GM21825 (cell line): ENCODE measurements around the gene PITPNB.

Source experiments
- ATAC-seq: cut with Tn5 transposase; IDR thresholded peaks from one replicate; pipeline ENCODE4 v1.9.1; 2021; ENCODE audit warnings: mild to moderate bottlenecking, moderate library complexity; ENCODE audit not compliant: unreplicated experiment

The PITPNB gene

DNA sequence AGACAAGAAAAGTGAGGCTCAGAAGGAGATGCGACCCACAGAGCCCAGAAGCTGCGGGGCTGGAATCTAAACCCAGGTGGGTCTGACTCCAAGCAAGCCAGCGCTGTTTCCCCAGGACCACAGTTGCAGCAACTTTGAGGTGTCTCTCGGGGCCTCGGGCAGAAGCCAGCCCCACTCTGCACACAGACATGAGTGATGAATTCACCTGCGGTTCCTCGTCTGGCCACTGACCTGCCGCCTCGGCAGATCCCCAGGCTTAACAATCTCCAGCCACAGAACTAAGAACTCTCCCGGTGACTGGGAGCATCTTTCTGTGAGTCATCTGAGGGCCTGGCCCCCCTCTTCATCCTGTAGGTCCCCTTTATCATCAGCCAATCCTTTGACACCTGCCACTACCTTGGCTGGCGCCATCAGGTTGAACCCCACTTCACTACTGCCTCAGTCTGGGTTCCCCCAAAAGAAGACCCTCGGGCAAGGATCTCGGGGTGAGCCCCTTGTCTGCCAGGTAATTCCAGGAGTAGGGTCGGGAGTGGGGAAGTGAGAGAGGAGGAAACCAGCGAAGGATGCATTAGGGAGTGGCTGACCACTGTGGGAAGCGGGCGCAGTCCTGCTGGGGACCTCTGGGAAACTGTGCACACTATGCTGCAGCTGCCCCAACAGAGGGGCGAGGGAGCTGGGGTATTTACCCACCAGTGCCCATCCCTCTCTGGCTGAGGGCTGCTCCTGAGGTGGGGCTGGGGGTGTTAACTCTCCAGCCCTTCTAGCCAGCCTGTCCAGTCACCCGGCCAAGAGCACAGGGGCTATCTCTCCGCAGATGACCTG, 84.5 kb downstream of the PITPNB start:
- ATAC-seq: no peak

DNA sequence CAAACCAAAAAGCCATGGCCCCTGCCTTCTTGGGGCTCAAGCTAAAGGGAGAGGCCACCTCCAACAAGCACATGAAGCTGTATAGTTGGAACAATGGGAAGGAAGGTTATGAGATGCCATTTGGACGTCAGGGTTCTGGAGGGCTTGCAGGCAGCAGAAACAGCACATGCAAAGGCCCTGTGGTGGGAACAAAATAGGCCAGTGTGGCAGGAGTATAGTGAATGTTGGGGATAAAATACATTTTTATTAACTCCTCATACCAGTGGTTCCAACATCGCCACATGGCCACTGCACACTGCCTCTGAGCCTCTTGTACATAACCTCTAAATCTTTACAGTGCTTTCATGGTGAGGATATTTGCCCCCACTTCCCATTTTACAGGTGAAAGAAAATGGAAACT, 85.3 kb downstream of the PITPNB start:
- no peak for ATAC-seq

DNA sequence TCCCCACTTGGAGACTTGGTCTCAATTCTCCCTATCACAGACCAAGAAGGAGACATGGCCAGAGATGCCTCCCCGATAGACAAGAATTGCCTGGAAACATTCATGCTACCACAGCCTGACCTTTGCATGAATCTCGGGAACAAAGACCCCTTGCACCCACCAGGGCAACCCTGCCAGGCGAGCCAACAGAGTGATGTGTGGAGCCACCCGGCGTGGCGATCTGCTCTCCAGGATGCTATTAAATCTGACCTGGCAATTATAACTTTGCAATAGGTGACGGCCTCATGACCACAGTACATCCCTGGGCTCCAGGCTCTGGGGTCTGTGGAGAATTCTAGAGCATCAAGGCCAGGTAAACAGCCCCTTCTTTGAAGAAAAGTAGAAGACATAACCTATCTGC, 86.5 kb downstream of the PITPNB start:
- no peak for ATAC-seq

DNA sequence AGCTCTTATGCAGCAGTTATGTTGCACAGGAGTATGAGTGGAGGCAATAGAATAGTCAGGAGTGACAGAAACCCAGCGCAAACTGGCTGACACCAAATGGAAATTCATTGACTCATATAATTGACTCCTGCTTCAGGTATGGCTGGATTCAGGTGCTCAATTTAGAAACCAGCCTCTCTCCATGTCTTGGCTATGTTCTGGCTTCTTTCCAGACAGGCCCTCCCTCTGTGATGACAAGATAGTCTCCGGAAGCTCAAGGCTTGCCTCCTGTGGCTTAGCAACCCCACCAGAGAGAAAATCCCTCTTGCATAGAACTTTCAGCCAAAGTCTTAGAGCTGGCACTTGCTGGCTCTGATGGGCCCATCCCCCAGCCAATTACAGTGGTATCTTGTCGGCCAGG, 89.4 kb downstream of the PITPNB start:
- no peak for ATAC-seq

DNA sequence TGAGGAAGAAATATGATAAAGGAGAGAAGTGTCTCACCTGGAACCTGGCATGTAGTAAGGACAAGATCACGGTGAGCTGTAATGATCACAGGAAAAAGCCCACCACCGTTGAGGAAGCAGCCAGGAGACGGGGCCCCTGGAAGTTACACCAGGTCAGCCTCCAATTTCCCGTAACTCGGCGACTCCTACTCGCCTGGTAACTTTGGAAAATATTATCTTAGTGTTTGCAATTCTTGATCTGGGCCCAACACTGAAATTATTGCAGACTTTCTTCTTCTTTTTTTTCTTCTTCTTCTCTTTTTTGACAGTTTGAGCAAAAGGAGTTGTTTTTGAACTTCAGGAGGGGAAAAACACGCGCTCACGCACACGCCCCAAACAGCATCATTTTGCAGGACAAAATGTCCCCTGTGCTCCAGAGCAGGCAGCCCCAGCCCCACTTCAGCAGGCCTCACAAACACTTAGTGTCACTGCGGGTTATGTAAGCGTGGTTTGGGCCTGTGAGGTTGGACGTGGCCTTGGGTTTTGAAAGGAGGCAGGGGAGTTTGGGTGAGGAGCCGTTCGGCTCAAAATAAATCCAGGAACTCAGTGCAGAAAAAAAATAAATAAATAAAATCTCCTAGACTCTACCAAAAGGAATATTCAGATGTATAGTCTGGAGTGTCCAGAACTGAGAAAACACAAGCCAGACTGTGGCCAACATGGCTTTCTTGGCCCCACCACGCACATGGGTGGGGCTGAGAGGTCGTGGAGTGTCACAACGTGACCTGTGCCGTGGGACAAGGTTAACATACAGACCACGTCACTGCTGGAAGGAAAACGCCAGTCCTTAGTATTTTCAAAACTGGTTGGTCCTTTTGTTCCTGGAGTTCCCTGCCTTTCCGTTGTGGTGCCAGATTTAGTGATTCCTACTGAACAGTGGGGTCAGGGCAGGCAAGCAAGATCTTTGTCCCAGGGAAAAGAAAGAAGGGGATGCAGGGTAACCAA, 91.2 kb downstream of the PITPNB start:
- ATAC-seq: no peak

DNA sequence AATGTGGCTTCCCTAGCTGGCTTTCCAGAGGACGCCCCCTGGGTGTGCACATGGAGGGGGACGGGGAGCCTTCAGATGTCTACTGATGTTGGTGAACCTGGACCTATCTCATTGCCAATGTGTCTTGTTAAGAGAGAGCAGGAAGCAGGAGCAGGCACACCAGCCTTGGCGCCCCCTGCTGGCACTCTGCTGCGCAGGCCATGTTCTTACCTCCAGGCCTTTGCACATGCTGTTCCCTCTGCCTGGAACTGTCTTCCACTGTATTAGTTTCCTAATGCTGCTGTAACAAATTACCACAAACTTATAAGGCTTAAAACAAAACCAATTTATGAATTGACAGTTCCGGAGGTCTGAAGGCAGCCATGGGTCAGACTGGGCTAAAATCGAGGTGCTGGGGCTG, 93.9 kb downstream of the PITPNB start:
- no peak for ATAC-seq

DNA sequence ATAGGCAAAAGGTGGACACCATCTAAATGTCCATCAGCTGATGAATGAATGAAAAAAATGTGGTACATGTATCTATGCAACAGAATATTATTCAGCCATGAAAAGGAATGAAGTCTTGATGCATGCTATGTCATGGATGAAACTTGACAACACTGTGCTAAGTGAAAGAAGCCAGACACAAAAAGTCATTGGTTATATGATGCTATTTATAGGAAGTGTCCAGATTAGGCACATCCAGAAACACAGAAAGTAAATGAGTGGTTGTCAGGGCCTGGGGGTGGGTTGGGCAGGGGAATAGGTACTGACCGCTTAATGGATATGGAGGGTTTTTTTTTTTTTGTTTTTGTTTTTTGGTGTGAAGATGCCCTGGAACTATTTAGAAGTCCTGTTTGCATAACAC, 95.8 kb downstream of the PITPNB start:
- no peak for ATAC-seq

DNA sequence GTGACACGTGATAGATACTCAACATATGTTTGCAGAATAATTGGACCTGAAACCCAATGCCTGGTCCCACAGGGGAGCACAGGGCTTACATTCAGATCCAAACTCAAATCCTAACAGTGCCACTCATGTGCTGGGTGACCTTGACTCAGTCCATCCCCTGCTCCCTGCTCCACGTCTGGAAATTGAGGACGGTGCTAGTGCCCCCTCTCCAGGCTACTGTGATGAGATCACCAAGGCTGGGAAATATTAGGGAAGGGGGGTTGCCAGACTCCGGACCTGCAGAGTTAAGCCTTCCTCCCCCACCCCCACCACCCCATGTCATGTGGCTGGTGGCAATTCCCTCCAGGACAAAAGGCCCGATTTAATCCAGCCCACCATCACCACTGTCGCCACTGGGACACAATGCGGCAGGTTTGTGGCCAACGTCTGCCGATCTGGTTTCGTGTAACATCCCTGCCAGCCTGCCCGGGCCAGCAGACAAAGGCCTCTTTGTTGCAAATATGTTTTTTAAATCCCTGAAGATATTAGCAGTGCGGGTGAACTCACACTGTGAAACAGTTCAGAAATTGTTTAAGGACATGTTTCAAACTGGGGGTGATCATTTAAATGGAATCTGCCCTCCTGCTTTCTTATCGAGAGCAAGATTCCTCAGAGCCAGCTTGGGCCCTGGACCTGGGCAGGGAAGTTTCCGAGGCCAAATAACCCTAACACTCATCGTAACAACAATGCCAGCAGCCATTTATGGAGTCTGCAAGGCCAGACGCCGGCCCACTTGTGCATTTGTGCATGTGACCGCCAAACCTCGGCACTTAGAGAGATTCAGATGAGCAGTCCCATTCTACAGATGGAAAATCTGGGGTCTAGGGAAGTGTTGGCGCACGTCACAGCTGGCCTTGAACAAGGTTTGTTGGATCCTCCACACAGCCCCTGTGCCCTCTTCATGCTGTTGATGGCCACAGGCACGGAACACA, 97.9 kb downstream of the PITPNB start:
- no peak for ATAC-seq

DNA sequence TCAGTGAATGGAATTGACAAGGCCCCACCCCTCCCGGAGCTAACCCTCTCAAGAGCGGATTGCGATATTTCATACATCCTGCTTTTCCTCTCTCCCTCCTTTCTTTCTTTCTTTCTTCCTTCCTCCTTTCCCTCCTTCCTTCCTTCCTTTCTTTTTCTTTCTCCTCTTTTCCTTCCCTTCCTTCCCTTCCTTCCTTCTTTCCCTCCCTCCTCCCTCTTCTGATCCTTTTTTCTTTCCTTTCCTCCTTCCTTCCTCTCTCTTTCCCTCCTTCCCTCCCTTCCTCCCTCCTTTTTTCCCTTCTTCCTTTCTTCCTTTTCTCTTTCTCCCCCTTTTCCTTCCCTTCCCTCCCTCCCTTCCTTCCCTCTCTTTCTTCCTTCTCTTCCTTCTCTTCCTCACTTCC, 102.5 kb downstream of the PITPNB start:
- no peak for ATAC-seq

DNA sequence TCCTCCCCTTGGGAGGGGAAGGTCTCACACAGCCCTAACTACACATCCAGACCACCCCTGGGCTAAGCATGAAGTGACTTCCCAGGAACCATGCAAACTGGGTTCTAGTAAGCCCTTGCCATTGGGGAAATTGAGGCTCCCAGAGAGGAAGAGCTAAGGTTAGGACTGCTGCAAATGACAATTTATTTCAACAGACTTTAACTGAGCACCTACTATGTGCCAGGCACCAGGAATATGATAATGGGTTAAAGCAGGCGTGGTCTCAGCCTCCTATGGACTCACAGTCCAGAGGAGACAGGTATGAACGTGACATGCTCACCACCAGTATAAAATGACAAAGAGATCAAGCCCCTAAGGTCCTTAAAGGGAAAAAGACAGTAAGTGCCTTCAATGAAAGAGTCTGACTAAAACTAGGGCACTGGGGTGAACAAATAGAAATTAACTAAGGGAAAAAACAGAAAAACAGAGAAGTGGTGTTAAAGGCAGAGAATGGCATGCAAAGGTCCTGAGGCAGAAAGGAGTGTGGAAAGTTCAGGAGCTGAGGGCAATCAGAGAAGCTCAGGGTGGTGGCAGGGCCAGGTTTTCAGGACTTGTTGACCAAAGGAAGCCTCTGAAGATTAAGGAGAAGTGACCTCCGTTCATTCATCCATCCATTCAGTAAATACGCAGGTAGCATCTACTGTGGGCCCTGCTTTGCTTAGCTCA, 103.1 kb downstream of the PITPNB start:
- no peak for ATAC-seq

DNA sequence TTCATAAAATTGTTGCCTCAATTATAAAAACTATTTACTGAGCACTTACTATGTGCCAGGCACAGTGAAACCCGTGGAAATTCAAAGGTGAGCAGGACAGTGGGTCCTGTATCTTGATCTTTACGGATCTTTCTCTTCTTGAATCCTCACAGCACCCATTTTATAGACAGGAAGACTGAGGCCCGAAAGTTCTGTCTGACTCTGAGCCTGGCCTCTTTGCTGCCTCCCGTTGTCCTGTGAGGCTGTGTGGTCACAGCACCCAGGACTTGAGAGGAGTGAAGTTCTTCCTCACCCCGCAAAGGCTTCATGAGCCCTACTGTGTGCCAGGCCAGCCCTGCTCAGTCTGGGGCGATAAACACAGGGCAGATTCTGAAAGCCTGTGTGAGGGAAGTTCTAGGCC, 104.1 kb downstream of the PITPNB start:
- no peak for ATAC-seq

DNA sequence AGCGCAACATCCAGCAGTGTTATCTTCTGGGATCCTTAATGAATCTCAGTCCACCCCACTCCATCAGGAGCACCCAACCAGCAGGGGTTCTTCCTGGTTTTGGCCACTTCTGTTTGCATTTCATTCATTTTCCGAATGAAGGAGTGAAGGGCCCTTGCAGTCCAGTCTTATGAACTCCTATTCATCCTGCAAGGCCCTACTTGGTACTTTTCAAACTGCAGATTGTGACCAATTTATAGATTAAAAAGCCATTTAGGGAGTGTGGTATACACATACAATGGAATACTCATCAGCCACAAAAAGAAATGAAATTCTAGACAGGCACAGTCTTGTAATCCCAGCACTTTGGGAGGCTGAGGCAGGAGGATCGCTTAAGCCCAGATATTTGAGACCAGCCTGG, 107.3 kb downstream of the PITPNB start:
- no peak for ATAC-seq

DNA sequence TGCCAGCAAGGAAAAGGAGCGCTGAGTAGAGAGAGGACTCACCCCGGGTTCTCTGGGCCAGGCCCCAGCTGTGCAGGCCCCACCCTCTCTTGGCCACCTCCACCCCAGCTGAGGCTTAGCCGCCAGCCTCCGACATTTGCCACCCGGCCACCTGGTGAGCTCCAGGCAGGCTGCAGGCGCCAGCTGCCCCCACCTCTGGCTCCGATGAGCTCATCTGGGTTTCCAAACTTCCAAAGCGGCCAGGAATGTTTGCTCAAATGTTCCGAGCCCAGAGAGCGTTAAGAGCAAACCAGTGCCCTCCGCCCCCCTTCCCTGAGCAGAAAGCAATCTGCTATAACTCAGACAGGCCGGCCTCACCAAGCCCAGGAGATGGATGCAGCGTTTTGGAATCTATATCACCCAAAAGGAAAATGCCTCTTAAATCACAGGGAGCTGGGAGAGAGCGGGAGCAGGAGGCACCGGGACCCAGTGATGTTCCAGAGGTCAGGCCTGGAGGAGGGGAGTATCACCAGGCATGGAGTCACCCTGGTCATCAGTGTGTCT, 108.4 kb downstream of the PITPNB start:
- no peak for ATAC-seq

DNA sequence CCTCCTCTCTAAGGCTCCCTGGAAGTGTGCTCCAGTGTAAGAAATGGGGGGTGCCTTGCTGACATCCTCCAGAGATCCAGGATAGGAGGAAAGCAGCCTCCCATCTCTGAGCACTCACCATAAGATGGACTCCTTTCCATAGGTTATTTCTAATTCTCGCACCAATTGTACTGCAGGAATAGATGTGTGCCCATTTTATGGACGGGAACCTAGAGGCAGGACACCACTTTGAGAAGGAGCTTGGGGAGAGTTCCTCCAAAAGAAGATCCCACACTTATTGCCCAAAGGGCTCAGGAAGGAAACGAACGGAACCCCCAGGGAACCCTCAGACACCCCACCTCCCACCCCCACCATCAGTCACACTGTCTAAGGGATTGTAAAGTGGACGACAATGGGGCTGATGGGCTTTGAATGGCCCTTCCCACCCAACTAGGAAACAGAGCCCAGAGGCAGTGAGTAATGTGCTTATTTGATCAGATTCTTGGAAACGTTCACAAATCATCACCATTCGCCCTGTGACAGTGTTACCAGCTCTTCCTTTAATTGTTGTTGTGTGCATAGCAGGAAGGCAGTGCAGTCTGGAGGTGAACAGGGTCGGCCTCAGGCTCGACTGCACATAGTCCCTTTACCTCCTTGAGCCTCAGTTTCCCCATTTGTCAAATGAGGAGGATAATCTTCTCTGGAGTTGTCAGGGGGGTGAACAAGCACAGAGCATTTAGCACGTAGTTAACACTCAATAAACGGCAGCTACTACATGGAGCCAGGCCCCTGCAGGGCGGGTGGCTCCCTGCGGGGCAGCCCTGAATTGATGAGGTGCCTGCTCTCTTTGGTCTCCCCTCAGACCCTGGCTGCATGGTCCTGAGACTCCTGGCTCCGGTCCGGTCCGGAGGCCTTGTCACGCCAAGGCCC, 109.1 kb downstream of the PITPNB start:
- ATAC-seq: no peak

DNA sequence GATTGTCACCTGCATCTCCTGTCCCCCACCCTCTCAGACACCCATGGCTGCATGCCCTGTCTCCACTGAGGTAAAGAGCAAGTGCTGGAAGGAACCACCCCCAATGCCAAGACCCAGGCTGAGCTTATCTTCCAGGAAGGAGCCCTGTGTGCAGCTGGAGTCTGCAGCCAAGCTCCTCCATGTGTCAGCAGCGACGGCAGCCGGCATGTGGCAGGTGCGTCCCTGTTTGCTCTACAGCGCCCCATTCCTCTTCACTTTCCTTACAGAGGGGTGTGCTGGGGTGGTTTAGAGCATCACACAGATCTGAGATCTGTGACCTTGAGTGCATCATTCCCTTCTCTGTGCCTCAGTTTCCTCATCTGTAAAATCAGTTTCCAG, 109.8 kb downstream of the PITPNB start:
- no peak for ATAC-seq

DNA sequence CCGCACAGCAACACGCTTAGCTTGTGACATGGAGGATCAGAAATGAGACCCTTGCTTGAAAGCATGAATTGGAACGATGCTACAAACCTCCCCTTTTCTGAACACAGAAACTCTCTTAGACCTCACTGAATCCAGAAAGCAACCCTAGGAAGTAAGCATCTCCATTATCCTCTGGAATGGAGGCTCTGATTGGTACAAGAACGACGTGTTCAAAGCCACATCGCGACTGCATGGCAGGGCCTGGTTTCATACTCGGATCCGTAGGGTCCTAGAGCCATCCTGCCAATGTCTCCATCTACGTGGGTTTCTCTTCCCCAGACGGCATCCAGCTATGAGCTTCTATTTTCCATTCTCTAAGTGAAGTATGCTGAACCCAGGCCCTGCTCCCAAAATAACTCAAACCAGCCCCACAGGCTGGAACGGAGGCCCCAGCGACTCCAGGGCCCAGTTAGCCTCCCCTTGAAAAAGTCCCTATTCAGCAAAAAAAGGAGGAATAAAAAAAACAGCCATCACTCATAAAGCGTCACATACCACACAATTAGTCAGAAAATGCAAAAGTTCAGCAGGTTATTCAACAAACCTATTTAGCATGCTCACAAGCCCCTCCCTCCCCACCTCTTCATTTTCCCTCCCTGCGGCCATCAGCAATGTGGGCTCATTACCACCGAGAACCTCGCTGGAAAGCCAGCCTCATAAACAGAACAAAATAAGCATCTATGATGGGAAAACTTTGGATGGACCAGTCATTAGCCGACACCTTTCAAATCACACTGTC, 110.4 kb downstream of the PITPNB start:
- no peak for ATAC-seq

DNA sequence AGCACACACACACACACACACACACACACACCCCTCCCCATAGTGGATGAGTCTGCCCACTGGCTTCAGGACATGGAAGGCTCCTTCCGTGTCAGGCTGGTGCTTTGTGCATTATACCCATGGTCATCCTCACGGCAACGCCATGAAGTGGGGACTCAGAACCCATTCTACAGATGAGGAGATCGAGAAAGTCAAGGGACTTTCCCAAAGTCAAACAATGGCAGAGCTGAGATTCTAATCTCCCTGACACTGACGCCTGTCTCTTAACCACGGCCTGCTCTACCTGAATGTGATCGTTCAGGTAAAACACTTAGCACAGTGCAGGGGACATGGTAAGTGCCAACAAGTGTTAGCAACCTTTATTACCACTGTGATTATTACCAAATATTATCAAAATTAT, 113.2 kb downstream of the PITPNB start:
- ATAC-seq: no peak
